ENCODE measurements around the gene ARHGAP19. TPM values are rescaled to one million over a fixed set of nuclear protein-coding genes. Genes with fewer than 3 reads are reported as not detected.

Gene ARHGAP19
- polyA plus RNA-seq, 3 donors from 2014 or later: 4.9 to 8.2 (median 6.7) TPM

DNA sequence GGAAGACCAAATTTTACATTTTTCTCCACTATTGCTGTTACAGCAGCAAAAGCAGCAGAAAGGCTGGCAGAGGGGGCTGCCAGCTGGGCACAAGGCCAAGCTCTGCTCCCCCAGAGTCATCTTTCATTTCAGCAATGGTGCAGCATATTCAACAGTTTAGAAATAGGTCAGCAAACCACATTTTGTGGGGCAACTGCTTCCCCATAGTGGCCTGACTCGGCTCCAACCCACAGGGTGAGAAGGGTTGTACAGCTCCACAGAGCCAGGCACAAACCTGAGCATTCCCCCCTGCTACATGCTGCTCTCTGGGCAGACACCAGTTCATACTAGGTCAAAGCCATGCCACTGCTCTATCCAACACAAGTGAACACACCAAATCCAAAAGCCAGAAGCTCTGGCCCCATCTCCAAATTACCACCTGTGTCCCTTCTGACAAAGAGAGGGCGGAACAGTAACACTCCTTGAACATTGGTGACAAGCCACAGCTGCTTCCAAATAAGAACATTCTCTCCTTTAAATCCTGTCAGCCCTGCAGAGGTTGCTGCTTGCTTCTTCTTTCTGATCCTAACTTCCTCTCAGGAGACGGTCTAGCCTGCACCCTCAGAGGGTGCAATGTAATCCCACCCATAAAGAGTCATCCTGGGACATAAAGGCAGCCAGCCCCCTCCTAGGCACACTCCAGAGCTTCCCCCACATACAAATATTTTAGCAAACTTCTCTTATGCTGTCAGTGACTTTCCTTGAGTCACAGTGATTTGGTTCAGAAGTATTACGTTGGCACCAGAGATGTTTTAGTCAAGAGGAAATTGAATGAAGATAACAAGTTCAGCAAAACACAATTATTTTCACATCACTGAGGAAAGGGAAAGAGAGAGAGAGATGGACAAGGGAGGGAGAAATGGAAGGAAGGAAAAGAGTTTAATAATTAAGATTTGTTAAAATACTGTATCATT, 67.7 kb downstream of the ARHGAP19 start:
- H3K27ac Mint-ChIP-seq: peak overlapping the region in 1 of 6 donors; percentile 31
- peak overlapping the region in 1 of 5 donors; percentile 29 for H3K4me3 Mint-ChIP-seq
- no peaks in the 10 kb centered on the region for H3K27me3 Mint-ChIP-seq (ENCODE audit: low read depth in 3 of 3)
- no peak for DNase-seq
- peaks cover 6 to 8% of the 10 kb centered on the region in 2 donors for H3K4me1 Mint-ChIP-seq
- H3K9me3 Mint-ChIP-seq: no peaks in the 10 kb centered on the region
- H3K36me3 Mint-ChIP-seq: peaks cover 32 to 52% (median 44%) of the 10 kb centered on the region in 3 donors

DNA sequence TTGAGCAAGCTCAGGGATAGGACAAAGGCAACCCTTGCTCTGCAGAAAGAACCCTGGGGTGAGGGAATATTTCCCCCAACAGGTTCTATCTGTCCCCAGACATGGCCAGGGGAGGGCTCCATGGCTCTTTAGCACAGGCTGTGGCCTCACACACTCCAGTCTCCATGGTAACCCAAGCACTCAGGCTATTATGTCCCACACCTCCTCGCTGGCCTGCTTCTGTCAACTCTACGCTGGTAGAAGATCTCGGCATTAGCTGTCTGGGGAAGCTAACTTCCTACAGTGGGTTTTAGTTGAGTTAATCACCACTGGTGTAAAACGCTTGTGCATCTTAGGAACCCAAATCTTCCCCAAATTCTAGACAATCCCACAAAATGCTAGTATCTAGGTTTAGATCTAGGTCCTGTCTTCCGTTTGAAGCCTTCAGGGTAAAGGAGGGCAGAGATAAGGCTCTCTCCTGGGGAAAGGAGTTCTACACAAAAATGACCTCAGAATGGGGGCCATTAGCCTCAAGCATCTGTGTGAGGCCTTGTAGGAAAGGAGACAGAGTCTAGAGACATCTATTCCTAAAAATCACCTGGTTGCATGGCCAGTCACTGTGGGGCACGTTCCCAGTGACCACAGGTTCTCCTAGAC, 70.0 kb downstream of the ARHGAP19 start:
- Mint-ChIP-seq H3K27ac (no peak overlapping the region), H3K27me3 (ENCODE audit: low read depth in 3 of 3) (no peaks in the 10 kb centered on the region), H3K36me3 (peaks cover 20 to 43% (median 34%) of the 10 kb centered on the region in 3 donors)

DNA sequence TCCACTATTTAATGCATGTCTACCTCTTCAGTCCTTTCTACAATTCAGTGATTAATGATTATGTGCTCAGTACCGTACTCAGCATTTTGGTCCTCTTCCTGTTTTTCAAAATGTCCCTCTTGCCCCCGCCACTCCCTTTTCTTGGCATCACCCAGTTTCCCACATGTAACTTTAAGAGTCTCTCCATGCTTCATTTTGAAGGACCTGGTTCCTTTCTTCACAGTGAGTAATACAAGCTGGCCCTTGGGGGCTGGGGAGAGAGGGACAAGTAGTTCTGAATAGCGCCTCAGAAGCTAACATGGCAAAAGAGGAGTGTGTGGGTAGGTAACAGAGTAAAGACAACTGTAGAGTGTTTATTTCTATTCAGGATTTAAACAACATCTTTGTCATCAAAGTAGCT, 72.1 kb downstream of the ARHGAP19 start:
- Mint-ChIP-seq H3K4me1 (peaks cover 11 to 12% of the 10 kb centered on the region in 2 donors), H3K4me3 (no peak overlapping the region), H3K27me3 (ENCODE audit: low read depth in 3 of 3) (no peaks in the 10 kb centered on the region), H3K27ac (no peak overlapping the region), H3K9me3 (no peaks in the 10 kb centered on the region), H3K36me3 (peaks cover 10 to 30% (median 21%) of the 10 kb centered on the region in 3 donors)
- DNase-seq: no peak

More for the DNA sequence above, 70.0 kb downstream of the ARHGAP19 start:
- H3K4me3 Mint-ChIP-seq: no peak overlapping the region
- no peaks in the 10 kb centered on the region for H3K9me3 Mint-ChIP-seq
- H3K4me1 Mint-ChIP-seq: peaks cover 11 to 12% of the 10 kb centered on the region in 2 donors
- no peak for DNase-seq

DNA sequence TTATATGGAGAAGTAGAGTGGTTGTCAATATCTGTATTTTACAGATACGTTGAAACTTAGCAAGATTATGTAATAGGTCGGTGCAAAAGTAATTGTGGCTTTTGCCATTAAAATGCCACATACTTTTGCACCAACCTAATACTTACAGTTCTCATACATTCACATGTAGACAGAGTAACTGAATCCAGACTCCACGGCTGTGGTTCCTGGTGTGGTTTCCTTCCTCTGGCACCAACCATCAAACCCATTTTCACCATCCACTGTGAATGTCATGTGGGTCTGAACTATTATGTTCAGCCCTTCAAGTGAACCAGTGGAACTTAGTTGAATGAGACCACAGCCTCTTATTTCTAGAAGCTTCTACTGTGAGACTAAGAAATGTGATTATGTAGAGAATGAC, 75.1 kb downstream of the ARHGAP19 start:
- no peak for DNase-seq
- Mint-ChIP-seq H3K4me1 (peaks cover 4 to 5% of the 10 kb centered on the region in 2 donors), H3K27ac (peak overlapping the region in 1 of 6 donors; percentile 11), H3K27me3 (ENCODE audit: low read depth in 3 of 3) (no peaks in the 10 kb centered on the region), H3K36me3 (peaks cover 0 to 10% (median 9%) of the 10 kb centered on the region in 3 donors), H3K9me3 (no peaks in the 10 kb centered on the region), H3K4me3 (no peak overlapping the region)

DNA sequence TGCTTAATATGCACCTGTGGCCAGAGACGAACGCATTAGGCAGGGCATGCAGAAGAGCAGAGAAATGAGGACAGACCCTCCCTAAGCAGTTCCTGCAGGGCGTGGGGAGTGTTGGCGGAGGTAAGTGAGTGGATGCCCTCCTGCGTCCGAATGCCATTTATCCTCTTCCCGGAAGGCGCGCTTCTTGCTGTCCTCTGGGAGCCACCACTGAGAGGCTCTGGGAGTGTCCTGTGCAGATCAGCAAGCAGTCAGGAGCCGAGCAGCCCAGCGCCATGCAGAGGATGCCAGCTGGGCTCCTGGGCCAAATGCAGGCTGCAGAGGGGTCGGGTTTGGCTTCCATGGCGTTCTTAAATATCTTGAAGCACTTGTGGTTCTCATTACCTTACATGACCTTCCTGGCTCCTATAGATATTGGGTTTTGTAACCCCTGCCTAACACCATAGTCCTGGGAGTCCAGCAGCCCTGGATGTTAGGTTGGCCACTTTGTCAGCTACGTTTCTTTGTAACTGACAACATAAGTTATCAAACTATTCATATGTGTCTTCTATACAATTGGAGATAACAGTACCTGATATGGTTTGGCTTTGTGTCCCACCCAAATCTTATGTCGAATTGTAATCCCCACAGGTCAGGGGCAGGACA, 76.7 kb downstream of the ARHGAP19 start:
- peaks cover 4 to 5% of the 10 kb centered on the region in 2 donors for H3K4me1 Mint-ChIP-seq
- no peak for DNase-seq
- peaks cover 0 to 9% (median 8%) of the 10 kb centered on the region in 3 donors for H3K36me3 Mint-ChIP-seq
- no peak overlapping the region for H3K27ac Mint-ChIP-seq
- no peaks in the 10 kb centered on the region for H3K9me3 Mint-ChIP-seq
- H3K27me3 Mint-ChIP-seq (ENCODE audit: low read depth in 3 of 3): no peaks in the 10 kb centered on the region
- H3K4me3 Mint-ChIP-seq: no peak overlapping the region

DNA sequence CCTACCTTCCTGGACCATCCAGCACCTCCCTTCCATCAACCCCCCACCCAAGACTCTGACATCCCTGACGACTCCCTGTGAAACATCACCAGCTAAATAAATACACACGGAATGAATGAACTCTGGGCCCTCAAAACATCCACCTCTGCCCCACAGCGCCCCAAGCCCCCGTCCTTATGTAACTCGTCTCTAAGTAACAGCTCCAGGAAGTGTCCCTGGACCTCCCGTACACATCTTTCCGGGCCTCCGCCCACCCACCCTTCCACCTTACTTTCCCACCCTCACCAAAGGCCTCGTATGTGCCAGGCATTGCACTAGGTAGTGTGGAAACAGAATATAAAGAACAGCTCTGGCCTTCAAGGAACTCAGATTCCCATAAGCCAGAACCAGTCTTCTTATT, 79.0 kb downstream of the ARHGAP19 start:
- Mint-ChIP-seq H3K36me3 (no peaks in the 10 kb centered on the region), H3K9me3 (no peaks in the 10 kb centered on the region), H3K4me1 (peaks cover 3 to 4% of the 10 kb centered on the region in 2 donors), H3K27me3 (ENCODE audit: low read depth in 3 of 3) (no peaks in the 10 kb centered on the region), H3K27ac (peak overlapping the region in 1 of 6 donors; percentile 41), H3K4me3 (no peak overlapping the region)
- DNase-seq: no peak

DNA sequence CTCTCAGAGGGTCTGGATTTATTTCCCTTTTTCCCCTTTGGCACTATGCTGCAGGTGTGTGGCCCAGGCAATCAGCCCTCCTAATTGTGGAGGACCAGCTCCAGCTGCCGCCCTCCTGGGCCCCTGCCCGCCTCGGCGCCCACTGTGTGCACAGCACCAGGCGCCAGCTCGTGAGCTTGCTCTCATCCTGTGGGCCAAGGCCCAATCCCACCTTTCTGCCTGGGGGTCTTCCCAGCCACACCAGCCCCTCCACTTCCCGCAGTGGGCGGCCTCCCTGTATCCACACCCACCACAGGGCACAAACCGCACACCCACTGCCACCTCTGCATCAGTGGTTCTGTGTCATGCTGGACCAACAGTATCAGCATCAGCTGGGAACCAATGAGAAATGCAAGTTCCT, 81.2 kb downstream of the ARHGAP19 start:
- no peaks in the 10 kb centered on the region for H3K9me3 Mint-ChIP-seq
- no peaks in the 10 kb centered on the region for H3K36me3 Mint-ChIP-seq
- no peak overlapping the region for H3K4me3 Mint-ChIP-seq
- no peaks in the 10 kb centered on the region for H3K27me3 Mint-ChIP-seq (ENCODE audit: low read depth in 3 of 3)
- H3K27ac Mint-ChIP-seq: no peak overlapping the region
- DNase-seq: no peak
- H3K4me1 Mint-ChIP-seq: no peaks in the 10 kb centered on the region

DNA sequence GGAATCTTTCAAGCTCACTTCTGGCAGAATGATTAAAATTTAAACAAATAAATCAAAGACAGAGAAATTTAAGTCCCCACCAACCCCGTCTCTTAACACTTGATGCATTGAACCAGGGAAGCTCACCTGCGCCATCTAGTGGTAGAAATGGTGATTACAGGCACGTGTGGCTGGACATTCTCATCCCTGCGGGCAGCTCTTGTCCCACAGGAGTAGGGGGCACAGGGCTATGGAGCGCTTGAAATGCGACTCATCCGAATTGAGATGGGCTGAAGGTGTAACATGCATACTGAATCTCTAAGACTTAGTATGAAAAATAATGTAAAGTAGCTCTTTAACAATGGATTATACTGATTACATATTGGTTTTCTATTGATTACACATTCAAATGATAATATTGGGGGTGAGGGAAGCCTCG, 81.9 kb downstream of the ARHGAP19 start:
- Mint-ChIP-seq H3K9me3 (no peaks in the 10 kb centered on the region), H3K36me3 (no peaks in the 10 kb centered on the region), H3K27me3 (ENCODE audit: low read depth in 3 of 3) (no peaks in the 10 kb centered on the region), H3K27ac (no peak overlapping the region), H3K4me3 (no peak overlapping the region), H3K4me1 (no peaks in the 10 kb centered on the region)
- peak; percentile 57 to 58 (median 57) for DNase-seq

DNA sequence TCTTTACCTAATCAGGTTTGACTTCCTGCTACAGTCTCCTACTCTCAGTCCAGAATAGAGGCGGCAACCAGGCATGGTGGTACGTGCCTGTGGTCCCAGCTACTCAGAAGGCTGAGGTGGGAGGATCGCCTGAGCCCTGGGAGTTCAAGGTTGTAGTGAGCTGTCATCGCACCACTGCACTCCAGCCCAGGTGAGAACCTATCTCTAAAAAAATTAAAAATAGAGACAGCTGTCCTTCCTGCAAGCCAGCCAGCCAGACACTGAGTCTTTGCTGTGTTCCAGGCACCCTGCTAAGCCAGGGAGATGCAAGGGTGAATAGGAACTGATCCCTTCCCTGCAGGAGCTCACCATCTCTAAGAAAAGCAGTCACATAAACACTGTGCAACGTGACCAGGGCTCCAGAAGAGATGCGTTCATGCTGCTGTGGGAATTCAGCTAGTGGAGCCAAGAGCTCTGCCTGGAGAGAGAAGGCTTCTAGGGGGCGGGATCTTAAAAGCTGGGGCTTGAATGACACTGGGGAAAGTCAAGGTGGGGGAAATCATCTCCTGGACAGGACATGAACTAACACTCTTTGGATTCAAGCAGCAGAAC, 84.6 kb downstream of the ARHGAP19 start:
- H3K4me1 Mint-ChIP-seq: no peaks in the 10 kb centered on the region
- no peaks in the 10 kb centered on the region for H3K9me3 Mint-ChIP-seq

DNA sequence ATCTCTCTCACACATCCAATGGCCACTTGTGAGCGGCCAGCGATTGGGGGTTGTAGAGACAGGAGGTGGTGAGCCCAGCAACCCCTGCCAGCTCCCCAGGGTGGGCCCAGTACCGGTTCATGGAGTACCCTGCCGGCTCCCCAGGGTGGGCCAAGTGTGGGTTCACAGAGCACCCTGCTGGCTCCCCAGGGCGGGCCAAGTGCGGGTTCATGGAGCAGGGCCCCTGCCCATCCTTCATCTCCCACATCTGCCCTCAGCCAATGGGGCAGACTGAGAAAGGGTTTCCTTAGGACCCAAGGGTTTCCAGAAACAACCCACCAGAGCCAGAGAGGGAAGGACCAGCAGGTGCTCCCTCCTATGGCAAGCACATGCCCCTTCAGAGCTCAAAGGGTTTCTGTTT, 85.3 kb downstream of the ARHGAP19 start:
- H3K4me3 Mint-ChIP-seq: no peak overlapping the region
- no peak overlapping the region for H3K27ac Mint-ChIP-seq
- no peaks in the 10 kb centered on the region for H3K9me3 Mint-ChIP-seq
- H3K4me1 Mint-ChIP-seq: no peaks in the 10 kb centered on the region
- no peak for DNase-seq
- H3K27me3 Mint-ChIP-seq (ENCODE audit: low read depth in 3 of 3): no peaks in the 10 kb centered on the region
- no peaks in the 10 kb centered on the region for H3K36me3 Mint-ChIP-seq

More for the DNA sequence above, 84.6 kb downstream of the ARHGAP19 start:
- Mint-ChIP-seq H3K27me3 (ENCODE audit: low read depth in 3 of 3) (no peaks in the 10 kb centered on the region), H3K4me3 (no peak overlapping the region), H3K27ac (no peak overlapping the region), H3K36me3 (no peaks in the 10 kb centered on the region)
- no peak for DNase-seq

DNA sequence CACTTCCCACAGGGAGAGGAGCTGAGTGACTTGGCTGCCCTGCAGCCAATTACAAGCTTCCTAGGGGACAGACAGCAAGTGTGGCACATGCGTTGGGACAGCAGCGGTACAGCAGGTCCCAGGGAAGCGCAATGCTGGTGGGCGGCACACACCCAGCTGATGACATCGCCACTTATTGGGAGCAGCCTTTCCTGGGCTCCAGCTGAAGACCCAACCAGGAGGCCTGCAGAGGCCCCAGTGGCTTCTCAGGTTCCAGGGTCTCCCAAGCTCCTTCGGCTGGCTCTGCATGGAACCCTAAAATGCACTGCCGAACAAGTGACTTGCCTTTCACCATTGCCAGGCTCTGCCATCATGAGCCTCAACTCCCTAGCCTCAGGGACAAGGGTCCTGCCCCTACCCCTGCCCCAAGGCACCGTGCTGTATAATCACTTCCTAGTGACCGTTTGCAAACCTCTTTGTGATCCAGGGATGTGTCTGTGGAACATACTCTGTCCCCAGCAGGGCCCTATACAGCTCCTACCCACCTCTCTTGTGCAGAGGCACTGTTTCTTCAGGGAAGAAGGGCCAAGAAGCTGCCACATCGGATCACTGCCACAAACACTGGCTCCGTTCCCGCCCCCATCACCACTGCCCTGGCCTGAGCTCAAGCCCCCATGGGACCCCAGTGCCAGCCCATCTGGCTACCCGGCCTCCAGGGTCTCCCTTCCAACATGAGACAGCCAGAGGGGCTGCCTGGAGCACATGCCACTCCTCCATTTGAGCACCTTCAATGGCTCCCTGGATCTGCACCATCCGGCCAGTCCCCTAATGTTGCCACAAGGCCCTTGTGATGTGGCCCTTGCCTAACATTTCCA, 87.4 kb downstream of the ARHGAP19 start:
- Mint-ChIP-seq H3K27me3 (ENCODE audit: low read depth in 3 of 3) (peaks cover 0 to 1% (median 0%) of the 10 kb centered on the region in 3 donors), H3K4me3 (no peak overlapping the region), H3K4me1 (peaks cover 5 to 16% of the 10 kb centered on the region in 2 donors), H3K9me3 (no peaks in the 10 kb centered on the region), H3K27ac (no peak overlapping the region), H3K36me3 (no peaks in the 10 kb centered on the region)
- no peak for DNase-seq

DNA sequence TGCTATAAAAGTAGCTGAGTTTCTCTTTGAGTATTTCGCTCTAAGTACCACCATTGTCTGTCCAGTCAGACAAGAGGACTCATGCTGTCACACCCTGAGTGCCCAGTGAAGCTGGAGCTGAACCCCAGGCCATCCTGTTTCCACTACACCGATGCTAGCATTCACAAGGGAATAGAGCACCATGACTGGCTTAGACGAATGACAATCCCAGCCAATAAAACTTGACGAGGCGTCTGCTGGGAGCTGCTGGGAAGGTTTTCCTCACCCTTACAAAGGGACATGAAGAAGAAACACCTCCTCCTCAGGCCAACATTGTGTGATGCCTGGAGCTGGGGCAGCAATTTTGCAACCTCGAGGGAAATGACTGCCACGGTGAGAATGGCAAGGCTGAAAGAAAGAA, 89.2 kb downstream of the ARHGAP19 start:
- Mint-ChIP-seq H3K4me1 (peaks cover 7 to 22% of the 10 kb centered on the region in 2 donors), H3K27me3 (ENCODE audit: low read depth in 3 of 3) (peaks cover 0 to 4% (median 1%) of the 10 kb centered on the region in 3 donors), H3K36me3 (no peaks in the 10 kb centered on the region), H3K9me3 (no peaks in the 10 kb centered on the region), H3K4me3 (no peak overlapping the region), H3K27ac (no peak overlapping the region)
- DNase-seq: no peak

DNA sequence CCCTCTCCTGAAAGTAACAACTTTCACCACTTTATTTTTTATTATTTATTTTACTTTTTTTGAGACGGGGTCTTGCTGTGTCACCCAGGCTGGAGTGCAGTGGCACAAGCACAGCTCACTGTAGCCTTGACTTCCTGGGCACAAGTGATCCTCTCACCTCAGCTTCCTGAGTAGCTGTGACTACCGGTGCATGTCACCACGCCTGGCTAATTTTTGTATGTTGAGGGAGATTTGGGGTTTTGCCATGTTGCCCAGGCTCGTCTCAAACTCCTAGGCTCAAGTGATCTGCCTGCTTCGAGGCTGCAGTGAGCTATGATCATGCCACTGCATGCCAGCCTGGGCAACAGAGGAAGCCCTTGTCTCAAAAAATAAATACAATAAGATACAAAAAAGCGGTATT, 91.8 kb downstream of the ARHGAP19 start:
- Mint-ChIP-seq H3K27me3 (ENCODE audit: low read depth in 3 of 3) (peaks cover 0 to 4% (median 1%) of the 10 kb centered on the region in 3 donors), H3K9me3 (no peaks in the 10 kb centered on the region), H3K4me3 (no peak overlapping the region), H3K27ac (no peak overlapping the region), H3K36me3 (no peaks in the 10 kb centered on the region), H3K4me1 (peaks cover 15 to 36% of the 10 kb centered on the region in 2 donors)
- no peak for DNase-seq
